Body of pancreas (tissue), 4 donors: ENCODE measurements around the gene KAT7.

ENCODE experiments used
- POLR2A ChIP-seq, 3 donors: fragments of 450-650 bp; IDR thresholded peaks; one replicate each; pipeline ENCODE4 v1.6.1; 2016; ENCODE audit warnings: antibody characterized with exemption in 3 of 3, mild to moderate bottlenecking in 2 of 3
- TF ChIP-seq, protein P1 (sequence below), 7 experiments: fragments of 450-650 bp in 4 of 7; fragments of 200-600 bp in 3 of 7; sonication (generic) in 3 of 7; IDR thresholded peaks; one replicate each; pipeline ENCODE4 v1.5.1; 2016 to 2019; ENCODE audit warnings: antibody characterized with exemption in 7 of 7

GRCh38 chr17:49854126-49854525, 65.6 kb downstream of the KAT7 start:
- TF ChIP-seq, protein P1, sequence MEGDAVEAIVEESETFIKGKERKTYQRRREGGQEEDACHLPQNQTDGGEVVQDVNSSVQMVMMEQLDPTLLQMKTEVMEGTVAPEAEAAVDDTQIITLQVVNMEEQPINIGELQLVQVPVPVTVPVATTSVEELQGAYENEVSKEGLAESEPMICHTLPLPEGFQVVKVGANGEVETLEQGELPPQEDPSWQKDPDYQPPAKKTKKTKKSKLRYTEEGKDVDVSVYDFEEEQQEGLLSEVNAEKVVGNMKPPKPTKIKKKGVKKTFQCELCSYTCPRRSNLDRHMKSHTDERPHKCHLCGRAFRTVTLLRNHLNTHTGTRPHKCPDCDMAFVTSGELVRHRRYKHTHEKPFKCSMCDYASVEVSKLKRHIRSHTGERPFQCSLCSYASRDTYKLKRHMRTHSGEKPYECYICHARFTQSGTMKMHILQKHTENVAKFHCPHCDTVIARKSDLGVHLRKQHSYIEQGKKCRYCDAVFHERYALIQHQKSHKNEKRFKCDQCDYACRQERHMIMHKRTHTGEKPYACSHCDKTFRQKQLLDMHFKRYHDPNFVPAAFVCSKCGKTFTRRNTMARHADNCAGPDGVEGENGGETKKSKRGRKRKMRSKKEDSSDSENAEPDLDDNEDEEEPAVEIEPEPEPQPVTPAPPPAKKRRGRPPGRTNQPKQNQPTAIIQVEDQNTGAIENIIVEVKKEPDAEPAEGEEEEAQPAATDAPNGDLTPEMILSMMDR (IDR thresholded peaks at IDR 0.05): no peak
- TF ChIP-seq POLR2A (IDR thresholded peaks at IDR 0.05): no peak
